ENCODE data around the gene AZGP1. TPM values are rescaled to one million over a fixed set of nuclear protein-coding genes. Genes with fewer than 3 reads are reported as not detected.

Gene AZGP1
- total and polyA plus RNA-seq, 2 of the 13 experiments (the other 11 are each of a cell fraction or from before 2014, with no cell fraction given) = 93.8 to 229 TPM

DNA sequence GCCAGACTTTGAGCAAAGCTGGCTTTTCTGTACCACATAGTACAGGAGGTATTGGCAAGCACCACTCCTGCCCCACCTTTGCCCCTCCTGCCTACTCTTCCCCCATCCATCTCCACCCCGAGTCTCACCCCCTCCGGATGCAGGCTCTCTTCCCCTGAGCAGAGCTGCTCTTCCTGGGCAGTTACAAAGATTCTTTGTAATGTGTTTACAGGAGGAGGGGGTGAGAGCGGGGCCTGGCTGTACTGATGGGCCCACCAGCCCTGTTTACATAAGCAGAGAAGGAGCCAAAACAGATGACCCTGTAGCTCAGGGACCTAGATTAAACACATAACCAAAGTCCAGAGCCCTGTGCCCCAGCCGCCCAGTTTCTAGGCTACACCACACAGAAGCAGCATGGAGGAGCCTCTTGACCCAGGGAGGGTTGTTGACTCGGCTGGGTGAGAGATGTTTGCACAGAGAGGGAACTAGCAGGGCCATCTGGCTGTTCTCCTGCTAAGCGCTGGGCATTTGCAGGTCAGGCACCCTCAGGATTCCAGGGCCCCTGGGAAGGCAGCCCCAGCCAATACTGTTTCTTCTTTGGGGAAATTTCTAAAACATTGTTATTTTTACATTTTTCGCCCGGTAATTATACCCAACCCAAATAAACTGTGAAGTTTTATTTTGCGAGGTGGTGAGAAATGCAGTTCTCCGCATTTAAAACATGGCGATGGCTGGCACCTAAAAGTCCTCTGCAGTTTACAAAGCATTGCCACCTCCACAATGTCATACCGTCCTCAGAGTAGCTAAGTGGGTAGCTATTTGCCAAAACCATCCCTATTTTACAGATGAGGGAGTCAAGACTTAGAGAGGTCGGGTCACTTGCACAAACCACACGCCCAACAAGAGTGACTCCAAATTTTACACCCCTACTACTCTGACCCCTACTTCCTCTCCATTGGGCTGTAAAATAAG, 28.2 kb upstream of the AZGP1 start (continued):
- TF ChIP-seq ZBTB46 (CRISPR knock-in tag; IDR thresholded peaks at IDR 0.05; ENCODE audit: borderline replicate concordance) (no peak; the same call in 1 of the 2 replicates), JARID2 (CRISPR knock-in tag; IDR thresholded peaks at IDR 0.05; ENCODE audit: insufficient replicate concordance) (no peak), ZNF414 (CRISPR knock-in tag; IDR thresholded peaks at IDR 0.05) (peak; percentile 96), PHF5A (CRISPR knock-in tag; IDR thresholded peaks at IDR 0.05; ENCODE audit: low read depth, unreplicated experiment) (peak; percentile 37), SP4 (CRISPR knock-in tag; IDR thresholded peaks at IDR 0.05) (no peak; the same call in 1 of the 2 replicates), ZNF781 (CRISPR knock-in tag; IDR thresholded peaks at IDR 0.05; ENCODE audit: borderline replicate concordance, not compliant biosample characterization) (no peak), TIGD3 (CRISPR knock-in tag; IDR thresholded peaks at IDR 0.05; ENCODE audit: borderline replicate concordance) (no peak), ZNF773 (CRISPR knock-in tag; IDR thresholded peaks at IDR 0.05; ENCODE audit: borderline replicate concordance) (no peak), MXD1 (CRISPR knock-in tag; IDR thresholded peaks at IDR 0.05) (no peak), ZFP1 (CRISPR knock-in tag; IDR thresholded peaks at IDR 0.05) (peak; percentile 90), PCBP2 (optimal IDR thresholded peaks at IDR 0.05; ENCODE audit: low read depth, low read length, poor library complexity, severe bottlenecking) (no peak), ONECUT2 (CRISPR knock-in tag; IDR thresholded peaks at IDR 0.05) (no peak), PBX2 (CRISPR knock-in tag; IDR thresholded peaks at IDR 0.05) (no peak), KLF9 (CRISPR knock-in tag; IDR thresholded peaks at IDR 0.05; ENCODE audit: low read depth) (no peak), U2AF1 (optimal IDR thresholded peaks at IDR 0.05; ENCODE audit: low read depth, low read length) (peak; percentile 72), ZNF296 (CRISPR knock-in tag; conservative IDR thresholded peaks at IDR 0.05) (no peak), ATF7-NPFF (CRISPR knock-in tag; IDR thresholded peaks at IDR 0.05; ENCODE audit: low read depth) (peak; percentile 73), MBD4 (IDR thresholded peaks at IDR 0.05; ENCODE audit: borderline replicate concordance, low read length) (no peak), MIXL1 (CRISPR knock-in tag; IDR thresholded peaks at IDR 0.05) (peak; percentile 80; the same call in 1 of the 2 replicates), ZNF446 (CRISPR knock-in tag; IDR thresholded peaks at IDR 0.05) (no peak), HCFC1 (IDR thresholded peaks at IDR 0.05; ENCODE audit: low read depth, low read length) (no peak)
- TF ChIP-seq, protein P1, sequence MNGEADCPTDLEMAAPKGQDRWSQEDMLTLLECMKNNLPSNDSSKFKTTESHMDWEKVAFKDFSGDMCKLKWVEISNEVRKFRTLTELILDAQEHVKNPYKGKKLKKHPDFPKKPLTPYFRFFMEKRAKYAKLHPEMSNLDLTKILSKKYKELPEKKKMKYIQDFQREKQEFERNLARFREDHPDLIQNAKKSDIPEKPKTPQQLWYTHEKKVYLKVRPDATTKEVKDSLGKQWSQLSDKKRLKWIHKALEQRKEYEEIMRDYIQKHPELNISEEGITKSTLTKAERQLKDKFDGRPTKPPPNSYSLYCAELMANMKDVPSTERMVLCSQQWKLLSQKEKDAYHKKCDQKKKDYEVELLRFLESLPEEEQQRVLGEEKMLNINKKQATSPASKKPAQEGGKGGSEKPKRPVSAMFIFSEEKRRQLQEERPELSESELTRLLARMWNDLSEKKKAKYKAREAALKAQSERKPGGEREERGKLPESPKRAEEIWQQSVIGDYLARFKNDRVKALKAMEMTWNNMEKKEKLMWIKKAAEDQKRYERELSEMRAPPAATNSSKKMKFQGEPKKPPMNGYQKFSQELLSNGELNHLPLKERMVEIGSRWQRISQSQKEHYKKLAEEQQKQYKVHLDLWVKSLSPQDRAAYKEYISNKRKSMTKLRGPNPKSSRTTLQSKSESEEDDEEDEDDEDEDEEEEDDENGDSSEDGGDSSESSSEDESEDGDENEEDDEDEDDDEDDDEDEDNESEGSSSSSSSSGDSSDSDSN (CRISPR knock-in tag; IDR thresholded peaks at IDR 0.05) = peak; percentile 88

All from HepG2 (cell line).